AG04450 (cell line): ENCODE results near the gene HECTD3. TPM values are rescaled to one million over a fixed set of nuclear protein-coding genes. Genes with fewer than 3 reads are reported as not detected.

ENCODE experiments used
- polyA plus RNA-seq: library from polyadenylated mRNA; depleted of rRNA; stranded (reverse); fragments of >200 nt; gene quantifications from 2 replicates; pipeline ENCODE4 v1.2.3, GENCODE V29; 2011; rRNA removed

HECTD3 gene
- polyA plus RNA-seq, 1 experiment = 52.0 TPM

Other genes with a start within 250 kb of the HECTD3 start
- 2,661 and 2,755 TPM in 2 replicates for gene RPS8, start 235.8 kb downstream of the HECTD3 start, polyA plus RNA-seq
- 0.07 and 0.17 TPM in 2 replicates for gene BEST4, start 223.2 kb downstream of the HECTD3 start, polyA plus RNA-seq
- 14.2 and 20.1 TPM in 2 replicates for gene PLK3, start 210.9 kb downstream of the HECTD3 start, polyA plus RNA-seq
- not detected in 2 replicates for gene DYNLT4, start 204.0 kb downstream of the HECTD3 start, polyA plus RNA-seq
- 6.9 and 7.3 TPM in 2 replicates for gene BTBD19, start 202.8 kb downstream of the HECTD3 start, polyA plus RNA-seq
- gene PTCH2, start 168.1 kb downstream of the HECTD3 start, polyA plus RNA-seq = 0.20 and 0.36 TPM in 2 replicates
- 44.0 and 52.4 TPM in 2 replicates for gene EIF2B3, start 24.7 kb downstream of the HECTD3 start, polyA plus RNA-seq
- gene UROD, start 930 bp upstream of the HECTD3 start, polyA plus RNA-seq = 185 and 226 TPM in 2 replicates
- 0.06 and 0.09 TPM in 2 replicates for gene ZSWIM5, start 195.3 kb upstream of the HECTD3 start, polyA plus RNA-seq